ENCODE measurements around the gene P2RY1.
A peak's percentile ranks its signal among the peaks of the same experiment; 100 is the strongest.
"Not testable (repeated sequence)": the region's sequence is repeated elsewhere in the genome, so short reads cannot be mapped to it uniquely, and the experiment has no call there.

Gene P2RY1

GRCh38 chr3:152826476-152826875 lies 8.5 kb upstream of the P2RY1 start:
- DNase-seq (ENCODE audit: low read depth in 1 of 2, low spot score in 1 of 2): no peak
- no peak for TF ChIP-seq JUND (IDR thresholded peaks at IDR 0.05; ENCODE audit: low read depth)
- in situ Hi-C loops (cut with HindIII; ENCODE audit: low pct_unique_long_range_greater_than_20kb, low sequenced_read_pairs): no loop called here

DNA sequence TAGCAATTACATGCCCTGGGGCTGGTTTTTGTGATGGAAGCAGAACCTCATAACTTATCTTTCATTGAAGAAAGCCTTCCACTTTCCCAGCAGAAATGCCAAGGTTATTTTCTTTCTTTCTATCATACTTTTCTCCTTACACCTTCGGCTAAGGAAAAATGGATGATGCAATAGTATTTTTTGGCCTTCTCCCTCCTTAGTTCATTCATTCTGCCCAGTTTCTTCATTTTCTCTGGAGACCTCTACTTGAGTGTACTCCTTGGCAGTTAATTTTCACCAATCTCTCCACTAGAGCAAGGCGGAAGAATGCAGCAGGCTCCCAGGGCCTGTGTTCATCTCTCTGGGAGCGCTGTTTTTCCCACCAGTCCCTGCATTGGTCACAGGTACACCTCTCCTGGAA lies 7.6 kb upstream of the P2RY1 start:
- in situ Hi-C loops (cut with HindIII; ENCODE audit: low pct_unique_long_range_greater_than_20kb, low sequenced_read_pairs): no loop called here
- TF ChIP-seq JUND (IDR thresholded peaks at IDR 0.05; ENCODE audit: low read depth): no peak

GRCh38 chr3:152828075-152828840 lies 6.7 kb upstream of the P2RY1 start:
- peak in 1 of 2 experiments; percentile 41 for DNase-seq (ENCODE audit: low read depth in 1 of 2, low spot score in 1 of 2)
- no peak for TF ChIP-seq JUND (IDR thresholded peaks at IDR 0.05; ENCODE audit: low read depth)
- in situ Hi-C loops (cut with HindIII; ENCODE audit: low pct_unique_long_range_greater_than_20kb, low sequenced_read_pairs): no loop called here

More for the DNA sequence above, 7.6 kb upstream of the P2RY1 start:
- DNase-seq (ENCODE audit: low read depth in 1 of 2, low spot score in 1 of 2): no peak

DNA sequence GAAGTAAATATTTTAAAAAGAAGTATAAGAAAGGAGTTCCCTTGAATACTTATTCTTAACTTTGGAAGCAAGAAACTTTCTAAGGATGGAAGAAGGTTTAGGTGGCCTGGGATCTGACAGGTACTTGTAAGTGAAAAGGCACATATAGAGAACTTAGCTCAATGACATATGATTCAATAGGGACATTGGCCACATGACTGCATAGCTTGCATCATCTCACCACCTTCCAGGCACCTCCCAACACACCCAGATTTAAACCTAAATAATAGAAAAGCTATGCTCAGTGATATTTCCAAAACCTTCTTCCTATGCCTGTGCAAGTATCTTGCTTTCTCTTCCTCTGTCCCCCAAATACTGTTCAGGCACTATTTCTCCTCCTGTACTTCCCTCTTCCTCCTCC lies 4.7 kb upstream of the P2RY1 start:
- no peak for TF ChIP-seq JUND (IDR thresholded peaks at IDR 0.05; ENCODE audit: low read depth)
- in situ Hi-C loops (cut with HindIII; ENCODE audit: low pct_unique_long_range_greater_than_20kb, low sequenced_read_pairs): no loop called here
- DNase-seq (ENCODE audit: low read depth in 1 of 2, low spot score in 1 of 2): no peak

DNA sequence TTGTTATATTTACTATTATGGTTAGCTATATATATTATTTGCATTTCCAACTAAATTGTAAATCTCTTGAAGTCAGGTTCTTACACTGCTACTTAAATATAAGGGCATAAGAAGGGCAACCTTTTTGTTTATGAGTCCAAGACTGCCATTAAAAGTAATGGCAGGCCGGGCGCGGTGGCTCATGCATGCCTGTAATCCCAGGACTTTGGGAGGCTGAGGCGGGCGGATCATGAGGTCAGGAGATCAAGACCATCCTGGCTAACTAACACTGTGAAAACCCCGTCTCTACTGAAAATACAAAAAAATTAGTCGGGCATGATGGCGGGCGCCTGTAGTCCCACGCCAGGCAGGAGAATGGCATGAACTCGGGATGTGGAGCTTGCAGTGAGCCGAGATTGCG lies 2.9 kb upstream of the P2RY1 start:
- TF ChIP-seq JUND (IDR thresholded peaks at IDR 0.05; ENCODE audit: low read depth): no peak
- DNase-seq (ENCODE audit: low read depth in 1 of 2, low spot score in 1 of 2): no peak
- in situ Hi-C loops (cut with HindIII; ENCODE audit: low pct_unique_long_range_greater_than_20kb, low sequenced_read_pairs): no loop called here

- in situ Hi-C loops (cut with HindIII; ENCODE audit: low pct_unique_long_range_greater_than_20kb, low sequenced_read_pairs): no loop called here
- DNase-seq (ENCODE audit: low read depth in 1 of 2, low spot score in 1 of 2): no peak
- TF ChIP-seq JUND (IDR thresholded peaks at IDR 0.05; ENCODE audit: low read depth): no peak
Measured at GRCh38 chr3:152833089-152833488, 1.8 kb upstream of the P2RY1 start.

DNA sequence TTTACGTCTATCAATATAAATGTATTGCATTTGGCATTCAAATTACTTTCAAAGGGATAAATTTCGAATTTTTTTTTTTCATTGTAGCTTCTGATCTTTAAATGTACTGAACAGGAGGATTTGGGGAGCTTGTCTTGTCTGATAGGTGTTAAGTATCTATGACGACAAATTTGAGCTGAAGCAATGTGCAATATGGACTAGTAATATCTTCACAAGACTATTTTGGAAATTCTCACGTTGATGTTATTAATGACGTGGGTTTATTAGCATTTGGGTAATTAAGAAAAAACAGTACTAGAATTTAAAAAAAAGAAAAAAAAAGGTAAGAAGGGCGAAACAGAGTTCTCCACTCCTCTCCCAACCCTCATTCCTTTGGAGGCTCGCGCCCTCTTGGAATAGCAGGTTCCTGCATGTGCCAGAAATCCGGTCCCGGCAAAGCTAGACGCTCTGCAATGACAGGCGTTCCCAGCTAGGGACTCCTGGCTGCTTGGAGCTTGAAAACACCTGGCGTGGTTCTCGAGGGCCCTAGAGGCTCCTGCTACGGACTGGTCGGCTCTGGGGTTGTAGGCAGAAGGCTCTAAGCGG lies 648 bp upstream of the P2RY1 start:
- in situ Hi-C loops (cut with HindIII; ENCODE audit: low pct_unique_long_range_greater_than_20kb, low sequenced_read_pairs): no loop called here
- no peak for DNase-seq (ENCODE audit: low read depth in 1 of 2, low spot score in 1 of 2)
- TF ChIP-seq JUND (IDR thresholded peaks at IDR 0.05; ENCODE audit: low read depth): no peak

- TF ChIP-seq JUND (IDR thresholded peaks at IDR 0.05; ENCODE audit: low read depth): no peak
- in situ Hi-C loops (cut with HindIII; ENCODE audit: low pct_unique_long_range_greater_than_20kb, low sequenced_read_pairs): no loop called here
- no peak for DNase-seq (ENCODE audit: low read depth in 1 of 2, low spot score in 1 of 2)
Measured at GRCh38 chr3:152835601-152836102, 721 bp downstream of the P2RY1 start.

DNA sequence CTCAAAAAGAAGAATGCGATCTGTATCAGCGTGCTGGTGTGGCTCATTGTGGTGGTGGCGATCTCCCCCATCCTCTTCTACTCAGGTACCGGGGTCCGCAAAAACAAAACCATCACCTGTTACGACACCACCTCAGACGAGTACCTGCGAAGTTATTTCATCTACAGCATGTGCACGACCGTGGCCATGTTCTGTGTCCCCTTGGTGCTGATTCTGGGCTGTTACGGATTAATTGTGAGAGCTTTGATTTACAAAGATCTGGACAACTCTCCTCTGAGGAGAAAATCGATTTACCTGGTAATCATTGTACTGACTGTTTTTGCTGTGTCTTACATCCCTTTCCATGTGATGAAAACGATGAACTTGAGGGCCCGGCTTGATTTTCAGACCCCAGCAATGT lies 1.3 kb downstream of the P2RY1 start:
- DNase-seq (ENCODE audit: low read depth in 1 of 2, low spot score in 1 of 2): no peak
- no peak for TF ChIP-seq JUND (IDR thresholded peaks at IDR 0.05; ENCODE audit: low read depth)
- in situ Hi-C loops (cut with HindIII; ENCODE audit: low pct_unique_long_range_greater_than_20kb, low sequenced_read_pairs): no loop called here

GRCh38 chr3:152839511-152839910 lies 4.6 kb downstream of the P2RY1 start:
- no peak for DNase-seq (ENCODE audit: low read depth in 1 of 2, low spot score in 1 of 2)
- in situ Hi-C loops (cut with HindIII; ENCODE audit: low pct_unique_long_range_greater_than_20kb, low sequenced_read_pairs): no loop called here
- TF ChIP-seq JUND (IDR thresholded peaks at IDR 0.05; ENCODE audit: low read depth): no peak

- no peak for TF ChIP-seq JUND (IDR thresholded peaks at IDR 0.05; ENCODE audit: low read depth)
- DNase-seq (ENCODE audit: low read depth in 1 of 2, low spot score in 1 of 2): no peak
- in situ Hi-C loops (cut with HindIII; ENCODE audit: low pct_unique_long_range_greater_than_20kb, low sequenced_read_pairs): no loop called here
Measured at GRCh38 chr3:152841131-152841530, 6.2 kb downstream of the P2RY1 start.

- in situ Hi-C loops (cut with HindIII; ENCODE audit: low pct_unique_long_range_greater_than_20kb, low sequenced_read_pairs): no loop called here
- TF ChIP-seq JUND (IDR thresholded peaks at IDR 0.05; ENCODE audit: low read depth): no peak
- DNase-seq (ENCODE audit: low read depth in 1 of 2, low spot score in 1 of 2): no peak
Measured at GRCh38 chr3:152842413-152842812, 7.5 kb downstream of the P2RY1 start.

DNA sequence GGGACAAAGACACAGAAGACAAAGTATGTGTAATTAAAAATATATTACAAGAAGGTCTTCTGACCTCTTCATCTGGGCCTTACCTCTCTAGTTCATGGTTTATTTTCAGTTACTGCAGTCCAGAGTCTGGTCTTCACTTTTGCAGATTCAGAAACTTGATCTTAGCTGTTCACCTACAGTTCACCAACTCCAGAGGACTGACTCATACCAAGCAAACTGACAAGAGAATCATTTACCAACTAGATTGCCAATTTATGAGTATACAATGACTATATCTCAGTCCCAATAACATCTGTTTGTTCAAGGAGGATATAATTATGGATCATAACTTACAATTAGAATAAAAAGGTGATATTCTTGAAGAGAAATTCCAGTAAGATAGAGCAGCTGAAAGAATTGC lies 9.0 kb downstream of the P2RY1 start:
- in situ Hi-C loops (cut with HindIII; ENCODE audit: low pct_unique_long_range_greater_than_20kb, low sequenced_read_pairs): no loop called here
- no peak for DNase-seq (ENCODE audit: low read depth in 1 of 2, low spot score in 1 of 2)
- TF ChIP-seq JUND (IDR thresholded peaks at IDR 0.05; ENCODE audit: low read depth): no peak

- in situ Hi-C loops (cut with HindIII; ENCODE audit: low pct_unique_long_range_greater_than_20kb, low sequenced_read_pairs); DNase-seq (ENCODE audit: low read depth in 1 of 2, low spot score in 1 of 2): not testable (repeated sequence)
Measured at GRCh38 chr3:152846572-152847202, 11.8 kb downstream of the P2RY1 start.

DNA sequence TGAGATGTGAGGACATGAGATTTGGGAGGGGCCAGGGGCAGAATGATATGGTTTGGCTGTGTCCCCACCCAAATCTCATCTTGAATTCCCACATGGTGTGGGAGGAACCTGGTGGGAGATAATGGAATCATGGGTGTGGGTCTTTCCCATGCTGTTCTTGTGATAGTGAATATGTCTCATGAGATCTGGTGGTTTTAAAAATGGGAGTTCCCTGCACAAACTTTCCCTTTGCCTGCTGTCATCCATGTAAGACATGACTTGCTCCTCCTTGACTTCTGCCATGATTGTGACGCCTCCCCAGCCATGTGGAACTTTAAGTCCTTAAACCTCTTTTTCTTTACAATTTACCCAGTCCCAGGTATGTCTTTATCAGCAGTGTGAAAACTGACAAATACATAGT lies 12.7 kb downstream of the P2RY1 start:
- DNase-seq (ENCODE audit: low read depth in 1 of 2, low spot score in 1 of 2); in situ Hi-C loops (cut with HindIII; ENCODE audit: low pct_unique_long_range_greater_than_20kb, low sequenced_read_pairs): not testable (repeated sequence)

Data from T47D (cell line).